HFFc6 (cell line): ENCODE results near the gene GPR18. TPM values are rescaled to one million over a fixed set of nuclear protein-coding genes. Genes with fewer than 3 reads are reported as not detected.
"Not testable (repeated sequence)": the region's sequence is repeated elsewhere in the genome, so short reads cannot be mapped to it uniquely, and the experiment has no call there.

ENCODE experiments used
- DNase-seq: peaks from one replicate; pipeline ENCODE4 v3.0.0-alpha.2; 2018
- H3K27ac Mint-ChIP-seq: 2 replicates; pipeline ENCODE4 v1.8.0; 2020; ENCODE audit warnings: mild to moderate bottlenecking, mixed read lengths
- H3K27me3 Mint-ChIP-seq: 2 replicates; pipeline ENCODE4 v1.8.0; 2021; ENCODE audit warnings: mild to moderate bottlenecking, moderate library complexity, mixed read lengths; ENCODE audit not compliant: insufficient read depth
- H3K36me3 Mint-ChIP-seq: 2 replicates; pipeline ENCODE4 v1.8.0; 2021; ENCODE audit warnings: low read depth, mixed read lengths
- H3K4me1 Mint-ChIP-seq: 2 replicates; pipeline ENCODE4 v1.8.0; 2020; ENCODE audit warnings: low read depth, mixed read lengths
- H3K4me3 Mint-ChIP-seq: 2 replicates; pipeline ENCODE4 v1.8.0; 2020; ENCODE audit warnings: mild to moderate bottlenecking, moderate library complexity, mixed read lengths
- H3K9me3 Mint-ChIP-seq: 2 replicates; pipeline ENCODE4 v1.8.0; 2020; ENCODE audit warnings: mild to moderate bottlenecking, mixed read lengths
- total RNA-seq, 6 experiments: library from RNA; stranded (reverse); fragmentation: NEBNext Ultra II Directional; extraction: Animal tissue kit (Norgen Biotek cat#: 25700); gene quantifications; 2 replicates in 1 of 6; 3 replicates in 5 of 6; pipeline ENCODE4 v1.2.3, GENCODE V29; 2021
- TF ChIP-seq, protein P1 (sequence below): fragments of 200-600 bp; sonication (generic); IDR thresholded peaks from 2 replicates; pipeline ENCODE4 v1.5.0; 2021; ENCODE audit warnings: antibody characterized with exemption, mild to moderate bottlenecking

Gene GPR18
- total RNA-seq, 6 experiments from 2014 or later: not detected

DNA sequence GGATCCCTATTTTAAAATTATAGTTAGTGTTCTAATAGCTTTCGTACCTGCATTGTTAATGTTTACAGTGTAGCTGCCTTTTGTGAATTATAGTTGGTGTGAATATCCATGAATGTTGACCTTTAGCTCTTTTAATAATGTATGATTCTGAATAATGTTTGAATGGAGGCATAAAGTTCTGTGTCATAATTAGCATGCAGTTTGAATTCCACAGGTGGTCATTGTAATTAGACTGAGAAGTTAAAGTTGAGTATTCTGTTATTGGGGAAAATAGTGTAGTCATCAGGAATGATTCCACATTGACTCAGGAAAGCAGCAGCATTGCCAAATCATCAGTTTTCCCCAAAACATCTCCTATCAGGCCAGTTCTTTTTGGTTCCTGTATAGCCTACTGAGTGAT lies 12.1 kb downstream of the GPR18 start:
- Mint-ChIP-seq H3K27me3 (no peaks in the 10 kb centered on the region; the same call in 1 of the 2 replicates), H3K36me3 (peaks cover 20% of the 10 kb centered on the region), H3K4me3 (no peak overlapping the region), H3K4me1 (peaks cover 15% of the 10 kb centered on the region), H3K9me3 (no peaks in the 10 kb centered on the region), H3K27ac (no peak overlapping the region)
- no peak for DNase-seq
- TF ChIP-seq, protein P1, sequence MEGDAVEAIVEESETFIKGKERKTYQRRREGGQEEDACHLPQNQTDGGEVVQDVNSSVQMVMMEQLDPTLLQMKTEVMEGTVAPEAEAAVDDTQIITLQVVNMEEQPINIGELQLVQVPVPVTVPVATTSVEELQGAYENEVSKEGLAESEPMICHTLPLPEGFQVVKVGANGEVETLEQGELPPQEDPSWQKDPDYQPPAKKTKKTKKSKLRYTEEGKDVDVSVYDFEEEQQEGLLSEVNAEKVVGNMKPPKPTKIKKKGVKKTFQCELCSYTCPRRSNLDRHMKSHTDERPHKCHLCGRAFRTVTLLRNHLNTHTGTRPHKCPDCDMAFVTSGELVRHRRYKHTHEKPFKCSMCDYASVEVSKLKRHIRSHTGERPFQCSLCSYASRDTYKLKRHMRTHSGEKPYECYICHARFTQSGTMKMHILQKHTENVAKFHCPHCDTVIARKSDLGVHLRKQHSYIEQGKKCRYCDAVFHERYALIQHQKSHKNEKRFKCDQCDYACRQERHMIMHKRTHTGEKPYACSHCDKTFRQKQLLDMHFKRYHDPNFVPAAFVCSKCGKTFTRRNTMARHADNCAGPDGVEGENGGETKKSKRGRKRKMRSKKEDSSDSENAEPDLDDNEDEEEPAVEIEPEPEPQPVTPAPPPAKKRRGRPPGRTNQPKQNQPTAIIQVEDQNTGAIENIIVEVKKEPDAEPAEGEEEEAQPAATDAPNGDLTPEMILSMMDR: no peak

DNA sequence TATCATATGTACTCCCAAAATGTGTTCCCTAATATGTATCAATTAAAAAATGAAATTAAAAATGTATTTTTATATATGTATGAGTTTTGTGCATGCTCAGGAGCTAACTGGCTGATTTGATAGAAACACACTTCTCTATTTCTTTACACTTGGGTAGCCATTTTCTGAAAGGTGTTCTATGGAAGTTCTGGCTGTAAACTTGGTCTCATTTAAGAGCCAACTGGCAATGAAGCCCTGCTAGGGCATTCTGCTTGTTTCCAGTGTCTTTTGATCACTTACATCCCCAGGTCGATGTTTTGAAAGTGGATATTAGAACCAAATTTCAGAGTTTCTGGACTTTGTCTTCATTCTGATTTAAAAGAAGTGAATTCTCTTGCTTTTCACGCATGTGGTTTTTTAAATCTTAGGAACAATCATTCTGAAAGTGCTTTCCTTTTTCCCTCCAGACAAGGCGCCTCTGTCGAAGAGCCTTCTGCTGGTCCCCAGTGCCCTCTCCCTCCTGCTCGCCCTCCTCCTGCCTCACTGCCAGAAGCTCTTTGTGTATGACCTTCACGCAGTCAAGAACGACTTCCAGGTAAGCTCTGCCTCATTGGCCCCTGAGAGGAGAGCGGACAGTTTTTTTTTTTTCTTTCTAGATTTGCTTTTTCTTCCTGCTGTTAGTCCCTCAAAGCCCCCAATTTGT lies 20.1 kb downstream of the GPR18 start:
- no peak overlapping the region for H3K27ac Mint-ChIP-seq
- H3K36me3 Mint-ChIP-seq: peaks cover 13% of the 10 kb centered on the region; the same call in 1 of the 2 replicates
- no peaks in the 10 kb centered on the region for H3K9me3 Mint-ChIP-seq

GRCh38 chr13:99231721-99232120 lies 26.5 kb downstream of the GPR18 start:
- TF ChIP-seq, protein P1: no peak
- no peaks in the 10 kb centered on the region for H3K9me3 Mint-ChIP-seq
- no peak for DNase-seq
- peaks cover 39% of the 10 kb centered on the region for H3K4me1 Mint-ChIP-seq
- H3K27me3 Mint-ChIP-seq: no peaks in the 10 kb centered on the region
- no peak overlapping the region for H3K4me3 Mint-ChIP-seq
- H3K36me3 Mint-ChIP-seq: peaks cover 16% of the 10 kb centered on the region
- no peak overlapping the region; the same call in 1 of the 2 replicates for H3K27ac Mint-ChIP-seq

More for the DNA sequence above, 20.1 kb downstream of the GPR18 start:
- H3K27me3 Mint-ChIP-seq: no peaks in the 10 kb centered on the region; the same call in 1 of the 2 replicates
- H3K4me3 Mint-ChIP-seq: no peak overlapping the region
- DNase-seq: no peak
- H3K4me1 Mint-ChIP-seq: no peaks in the 10 kb centered on the region
- TF ChIP-seq, protein P1: no peak

GRCh38 chr13:99230991-99231390 lies 27.2 kb downstream of the GPR18 start:
- Mint-ChIP-seq H3K36me3 (peaks cover 16% of the 10 kb centered on the region), H3K9me3 (no peaks in the 10 kb centered on the region), H3K27me3 (no peaks in the 10 kb centered on the region), H3K4me1 (peaks cover 46% of the 10 kb centered on the region), H3K27ac (no peak overlapping the region), H3K4me3 (no peak overlapping the region)
- TF ChIP-seq, protein P1: no peak
- no peak for DNase-seq

DNA sequence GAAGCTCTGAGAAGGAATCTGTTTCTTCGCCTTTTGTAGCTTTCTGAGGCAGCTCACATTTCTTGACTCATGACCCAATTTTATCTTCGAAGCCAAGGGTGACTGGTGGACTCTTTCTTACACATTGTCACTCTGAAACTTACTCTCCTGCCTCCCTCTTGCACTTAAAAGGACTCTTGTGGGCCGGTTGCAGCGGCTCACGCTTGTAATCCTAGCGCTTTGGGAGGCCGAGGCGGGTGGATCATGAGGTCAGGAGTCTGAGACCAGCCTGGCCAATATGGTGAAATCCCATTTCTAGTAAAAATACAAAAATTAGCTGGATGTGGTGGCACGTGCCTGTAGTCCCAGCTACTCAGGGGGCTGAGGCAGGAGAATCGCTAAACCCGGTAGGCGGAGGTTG lies 27.6 kb downstream of the GPR18 start:
- H3K27me3 Mint-ChIP-seq, DNase-seq, H3K9me3 Mint-ChIP-seq, H3K27ac Mint-ChIP-seq, H3K4me3 Mint-ChIP-seq: not testable (repeated sequence)
- peaks cover 18% of the 10 kb centered on the region for H3K36me3 Mint-ChIP-seq
- peaks cover 50% of the 10 kb centered on the region for H3K4me1 Mint-ChIP-seq
